ENCODE results near the gene FAM227A.
A peak's percentile ranks its signal among the peaks of the same experiment; 100 is the strongest.

The FAM227A gene

DNA sequence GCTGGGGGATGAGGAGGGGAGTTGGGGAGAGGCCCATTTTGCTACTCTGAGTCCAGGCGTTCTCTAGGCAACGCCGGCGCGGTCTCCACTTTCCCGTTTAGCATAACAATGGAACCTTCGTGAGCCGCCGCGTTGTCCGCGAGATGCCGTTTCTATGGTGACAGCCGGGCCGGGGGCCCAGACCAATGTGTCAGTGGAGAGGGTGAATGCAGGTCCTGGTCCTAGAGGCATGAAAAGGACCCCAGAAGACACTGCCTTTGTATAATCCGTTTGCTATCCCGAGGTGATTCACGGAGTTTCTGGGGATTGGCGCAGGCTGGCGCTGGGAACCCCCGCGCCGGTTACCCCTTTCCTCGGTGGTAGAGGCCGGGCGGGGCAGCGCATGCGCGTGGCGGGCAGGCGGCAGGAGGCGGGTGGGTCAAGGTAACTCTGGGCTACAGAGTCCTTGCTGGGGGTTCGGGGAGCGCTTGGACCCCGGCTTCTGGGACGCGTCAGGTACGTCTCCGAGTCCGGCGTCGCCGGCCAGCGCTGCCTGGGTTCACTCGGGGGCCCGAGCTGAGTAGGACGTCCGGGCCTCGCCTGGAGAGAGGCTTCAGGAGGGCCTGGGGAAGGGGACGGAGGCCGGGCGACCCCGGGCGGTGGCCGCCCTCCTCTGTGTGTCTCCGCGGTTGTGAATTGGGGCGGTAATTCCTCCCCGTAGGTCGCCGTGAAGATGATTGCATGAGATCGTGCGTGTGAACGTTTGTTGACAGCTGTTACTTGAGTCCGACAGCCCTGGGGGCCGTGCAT, at the start of gene FAM227A, which contains the start of gene CBY1:
Gene FAM227A (minus strand): TSS at position 137 of the 789 bp plus-strand sequence. CDS start 6,224 bp downstream, outside the sequence.
Gene CBY1 (plus strand): TSS at position 383 of the 789 bp plus-strand sequence. CDS start 11,417 bp downstream, outside the sequence.
- peak; percentile 92 for DNase-seq

DNA sequence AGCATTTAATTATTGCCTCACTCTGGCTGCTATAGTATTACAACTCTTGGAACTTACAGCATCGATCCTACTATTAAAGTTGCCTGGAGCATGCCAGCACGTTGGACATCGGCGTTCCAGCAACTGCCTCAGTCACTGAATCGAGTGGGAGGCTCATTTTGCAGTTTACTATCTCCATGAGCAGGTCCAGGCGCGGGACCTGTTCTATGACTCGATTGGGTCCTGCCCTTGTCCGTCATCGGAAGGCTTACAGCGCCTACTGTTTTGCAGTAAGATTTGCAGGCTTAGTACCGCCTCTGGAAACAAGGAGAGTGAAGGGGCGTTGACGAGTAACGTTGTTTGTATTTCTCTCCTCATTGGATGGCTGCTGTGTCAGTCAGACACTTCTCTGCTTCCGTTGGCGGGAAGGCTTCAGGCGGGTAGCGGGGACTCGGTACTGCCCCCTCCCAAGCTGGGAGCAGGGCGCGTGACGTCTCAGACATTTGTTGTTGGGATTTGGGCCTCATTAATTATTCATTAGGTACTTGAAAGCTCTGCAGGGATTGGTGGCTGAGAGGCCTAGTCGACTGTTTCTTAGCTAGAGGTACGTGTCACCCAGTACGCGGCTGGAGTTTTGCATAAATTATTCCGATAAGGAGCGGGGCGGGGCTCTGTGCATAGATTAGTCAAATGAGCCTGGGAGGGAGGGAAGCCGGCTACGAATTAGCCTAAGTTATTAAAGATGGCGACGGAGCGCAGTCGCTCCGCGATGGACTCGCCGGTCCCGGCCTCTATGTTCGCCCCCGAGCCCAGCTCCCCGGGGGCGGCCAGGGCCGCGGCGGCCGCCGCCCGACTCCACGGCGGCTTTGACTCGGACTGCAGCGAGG, 49.3 kb upstream of the FAM227A start, which contains the start of gene GTPBP1:
Gene GTPBP1 (plus strand): TSS at position 710 of the 866 bp plus-strand sequence. CDS start 12 bp downstream, at position 722.
- peak; percentile 99 for DNase-seq

DNA sequence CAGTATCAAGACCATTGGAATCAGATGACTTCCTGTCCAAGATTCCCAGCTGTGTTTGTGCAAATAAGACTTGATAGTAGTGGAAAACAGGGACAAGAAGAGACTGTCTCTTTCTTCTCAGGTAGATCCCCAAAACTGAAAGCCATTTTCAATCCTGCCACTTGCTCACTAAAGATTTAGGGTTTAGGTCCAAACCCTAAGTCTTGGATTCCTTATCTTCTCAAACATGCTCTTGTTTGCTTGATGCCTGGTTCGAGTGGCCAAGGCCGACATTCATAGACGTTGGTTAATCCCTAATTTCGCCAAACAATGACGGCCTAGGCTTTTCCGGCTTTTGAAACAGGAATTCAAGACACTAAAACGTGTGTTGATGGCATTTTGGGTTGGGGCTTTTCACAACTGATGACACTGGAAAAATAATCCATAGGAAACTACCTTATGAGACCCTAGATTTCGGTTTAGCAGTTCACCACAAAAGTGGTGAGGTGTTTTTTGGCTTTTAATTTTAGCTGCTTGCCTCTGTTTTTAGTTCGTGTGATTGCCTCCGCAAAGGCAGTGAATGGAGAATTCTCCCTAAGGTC, 48.6 kb upstream of the FAM227A start:
- DNase-seq = no peak

DNA sequence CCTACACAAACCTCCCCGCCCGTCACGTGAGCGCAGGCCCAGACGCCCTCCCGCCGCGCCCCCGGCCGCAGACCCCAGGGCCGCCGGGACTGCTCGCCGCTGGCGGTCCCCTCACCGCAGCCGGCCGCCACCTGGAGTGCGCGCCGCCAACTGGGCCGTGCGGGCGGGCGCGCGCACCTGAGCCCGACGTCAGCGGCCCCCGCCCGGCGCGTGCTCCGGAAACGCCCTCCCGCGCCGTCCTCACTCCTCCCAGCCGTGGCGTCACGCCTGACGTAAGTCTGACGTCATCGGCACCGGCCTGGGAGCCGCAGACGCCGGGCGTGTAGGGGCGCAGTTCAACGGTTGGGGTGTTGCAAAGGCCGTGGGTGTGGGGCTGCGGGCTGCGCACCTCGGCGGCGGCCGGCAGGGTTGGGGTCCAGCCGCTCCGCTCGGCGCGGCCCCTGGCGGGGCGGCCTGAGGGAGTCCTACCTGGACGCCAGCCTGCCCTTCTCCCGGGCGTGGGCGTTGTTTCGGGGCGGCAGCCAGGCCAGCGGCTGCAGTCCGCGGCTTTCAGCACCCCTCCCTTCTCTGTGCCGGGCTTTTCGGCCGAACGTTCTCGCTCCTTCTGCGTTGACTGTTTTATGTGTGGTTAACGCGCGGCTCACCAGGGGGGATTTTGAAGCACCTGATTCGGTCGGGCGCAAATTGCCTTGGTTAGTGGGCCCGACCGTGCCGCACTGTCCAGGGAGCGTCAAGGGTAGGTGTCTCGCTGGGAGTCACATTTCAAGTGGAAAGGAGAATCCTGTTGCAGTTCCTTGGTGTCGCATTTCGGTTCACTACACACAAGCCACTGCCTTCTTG, 44.8 kb upstream of the FAM227A start, which contains the start of gene JOSD1:
Gene JOSD1 (minus strand): TSS at position 155 of the 840 bp plus-strand sequence. CDS start 956 bp downstream, outside the sequence.
- peak; percentile 94 for DNase-seq

DNA sequence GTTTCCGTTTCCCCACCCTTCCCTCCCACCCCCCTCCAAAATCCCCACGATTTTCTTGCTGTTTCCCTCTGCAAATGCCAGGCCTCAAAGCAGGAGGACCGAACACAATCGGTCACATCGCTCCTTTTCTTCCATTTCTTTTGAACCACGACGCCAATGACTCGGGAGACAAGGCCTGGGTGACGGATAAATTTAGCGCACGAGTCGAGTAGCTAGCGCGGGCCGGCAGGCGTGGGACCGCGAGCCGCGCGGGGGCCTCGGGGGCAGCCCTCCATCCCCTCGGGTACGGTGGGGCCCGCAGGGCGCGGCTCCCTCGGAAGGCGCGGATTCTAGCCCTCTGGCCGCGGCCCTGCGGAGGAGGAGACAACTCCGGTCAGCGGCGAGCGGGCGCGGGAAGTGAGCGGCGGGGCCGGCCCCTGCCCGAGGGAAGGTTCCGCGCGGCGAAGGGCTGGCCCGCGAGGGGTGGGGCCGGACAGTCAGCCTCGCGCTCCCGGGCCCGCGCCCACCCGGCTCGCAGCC, 44.1 kb upstream of the FAM227A start:
- no peak for DNase-seq

DNA sequence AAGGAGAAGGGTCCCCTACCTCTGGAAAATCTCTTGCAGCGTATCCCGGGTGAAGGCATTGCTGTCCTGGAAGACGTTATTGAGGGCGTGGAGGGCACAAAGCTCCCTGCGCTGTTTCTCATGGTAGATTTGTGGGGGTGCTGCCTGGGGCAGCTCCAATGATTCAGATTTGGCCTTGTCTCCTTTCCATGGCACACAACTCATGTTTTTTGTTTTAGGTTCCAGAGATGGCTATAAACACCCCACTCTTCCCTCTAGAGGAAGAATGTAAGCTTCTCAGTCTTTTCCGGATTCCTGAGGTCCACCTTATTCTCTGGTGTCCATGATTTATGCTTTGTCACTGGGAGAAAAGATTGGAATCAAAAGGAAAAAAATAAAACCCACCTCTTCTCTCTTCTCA, 43.6 kb upstream of the FAM227A start:
- no peak for DNase-seq

DNA sequence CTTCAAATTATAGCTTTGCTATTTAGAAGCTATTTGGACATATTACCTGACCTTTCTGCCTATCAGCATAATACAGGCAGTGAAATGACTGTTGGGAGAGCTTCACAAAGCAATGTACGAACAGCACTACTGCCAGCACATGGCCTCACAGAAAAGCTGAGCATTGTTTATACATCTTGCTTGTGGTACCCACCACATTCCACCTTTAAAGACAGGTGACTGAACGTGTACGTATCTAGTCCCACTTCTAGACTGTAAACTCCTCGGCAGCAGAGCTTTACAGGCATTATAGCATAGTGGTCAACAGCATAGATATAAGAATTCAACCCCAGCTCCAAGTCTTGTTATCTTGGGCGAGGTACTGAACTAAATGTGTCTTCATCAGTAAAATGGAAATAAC, 43.0 kb upstream of the FAM227A start:
- no peak for DNase-seq

DNA sequence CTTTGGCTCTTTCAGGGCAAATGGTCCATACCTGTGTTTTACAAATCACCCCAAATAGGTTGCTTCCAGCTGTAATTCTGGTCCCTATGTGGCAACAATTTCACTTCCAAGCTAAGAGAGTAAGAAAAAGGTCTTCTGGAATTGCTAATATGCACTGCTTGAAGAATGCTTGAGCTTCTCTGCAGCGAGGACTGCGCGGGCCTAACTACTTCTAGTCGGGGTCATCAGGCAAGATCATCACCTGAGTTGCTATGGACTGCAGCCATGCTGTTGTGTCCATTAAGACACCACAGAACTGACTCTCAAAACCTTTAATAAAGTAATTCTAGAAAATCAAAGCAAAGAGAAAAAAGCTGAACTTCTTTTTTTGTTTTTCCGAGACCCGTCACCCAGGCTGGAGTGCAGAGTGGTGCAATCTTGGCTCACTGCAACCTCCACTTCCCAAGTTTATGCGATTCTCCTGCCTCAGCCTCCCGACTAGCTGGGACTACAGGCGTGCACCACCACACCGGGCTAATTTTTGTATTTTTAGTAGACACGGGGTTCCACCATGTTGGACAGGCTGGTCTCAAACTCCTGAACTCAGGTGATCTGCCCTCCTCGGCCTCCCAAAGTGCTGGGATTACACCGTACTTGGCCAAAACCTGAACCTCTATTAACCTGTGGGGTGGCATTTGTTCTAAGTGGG, 42.4 kb upstream of the FAM227A start:
- DNase-seq = no peak

DNA sequence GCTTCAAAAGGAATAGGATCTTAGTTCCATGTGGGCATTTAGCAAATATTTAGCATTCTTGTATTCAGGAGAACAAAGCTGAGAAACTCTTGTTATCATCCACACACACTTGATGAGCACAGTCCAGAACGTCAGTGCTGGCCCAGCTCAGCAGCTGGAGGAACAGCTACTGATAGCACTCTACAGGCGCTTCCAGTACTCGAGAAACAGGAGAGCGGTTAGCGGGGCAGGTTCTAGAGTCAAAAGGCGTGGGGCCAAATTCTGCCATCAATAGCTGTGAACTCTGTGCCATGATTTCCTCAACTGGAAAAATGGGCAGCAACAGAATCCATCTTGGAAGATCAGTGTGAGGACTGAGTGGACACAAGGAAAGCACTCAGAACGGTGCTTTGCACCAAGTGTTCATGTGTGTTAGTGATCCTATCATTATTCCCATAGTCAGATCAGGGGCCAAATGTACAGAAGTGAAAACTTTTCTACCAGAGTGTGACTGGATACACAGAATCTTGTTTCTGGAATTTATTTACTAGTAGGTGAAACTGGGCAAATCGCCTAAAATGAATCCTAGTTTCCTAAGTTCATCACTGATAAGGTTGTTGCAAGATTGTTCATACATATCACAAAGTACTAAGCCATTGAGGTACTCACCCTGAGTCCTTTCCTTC, 41.4 kb upstream of the FAM227A start:
- no peak for DNase-seq

DNA sequence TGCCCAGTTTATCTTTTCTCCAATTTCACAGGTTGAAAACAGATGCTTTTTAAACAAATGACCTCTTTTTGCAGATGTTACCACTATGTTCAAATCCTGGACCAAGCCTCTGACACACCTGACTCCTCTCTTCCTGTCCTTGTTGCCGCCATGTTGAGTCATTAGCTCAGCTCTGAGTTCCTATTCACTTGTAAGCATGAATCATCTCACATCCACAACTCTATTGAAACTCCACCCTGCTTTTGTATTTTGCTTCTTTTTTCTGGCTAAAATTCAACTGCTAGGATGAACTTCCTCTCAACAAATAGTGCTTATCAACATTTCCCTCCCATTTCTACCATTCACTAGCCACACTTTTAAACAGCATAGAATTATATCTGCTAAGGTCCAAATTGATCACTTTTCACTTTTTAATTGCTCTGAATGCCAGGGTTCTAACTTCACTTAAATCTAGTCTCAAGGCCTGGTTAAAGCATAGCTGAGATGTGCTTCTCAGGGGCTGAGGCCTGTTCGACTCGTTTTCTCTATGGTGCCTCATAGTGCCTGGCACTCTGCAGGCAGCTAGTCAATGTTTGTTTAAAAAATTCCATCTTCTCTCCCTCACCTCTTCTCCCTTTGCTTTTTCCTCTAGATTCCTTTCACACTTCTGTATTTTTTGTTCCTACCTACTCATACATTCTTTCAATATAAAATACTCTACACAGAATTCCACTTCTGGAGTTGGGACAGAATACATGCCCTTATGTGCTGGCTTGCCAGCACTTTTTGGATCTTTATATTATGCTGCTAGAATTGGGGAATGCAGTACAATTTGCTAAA, 40.6 kb upstream of the FAM227A start:
- DNase-seq = no peak

DNA sequence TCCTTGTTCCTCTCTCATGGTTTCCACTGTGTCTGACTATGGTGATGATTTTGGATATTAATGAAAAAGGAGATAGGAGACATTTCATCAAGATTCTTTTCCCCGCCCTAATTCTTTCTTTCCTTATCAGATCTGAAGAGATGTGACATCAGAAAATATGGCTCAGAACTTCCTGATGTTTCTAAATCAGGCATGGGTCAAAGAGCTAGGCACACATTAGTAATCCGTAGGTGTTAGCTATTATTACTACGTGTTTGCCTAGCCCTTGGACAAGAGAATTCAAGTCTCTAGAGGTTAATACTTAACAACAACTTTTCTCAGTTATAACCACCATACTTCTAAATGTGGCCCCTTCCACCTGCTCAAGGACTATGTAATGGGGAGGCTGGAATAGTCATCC, 38.7 kb upstream of the FAM227A start:
- DNase-seq = no peak

DNA sequence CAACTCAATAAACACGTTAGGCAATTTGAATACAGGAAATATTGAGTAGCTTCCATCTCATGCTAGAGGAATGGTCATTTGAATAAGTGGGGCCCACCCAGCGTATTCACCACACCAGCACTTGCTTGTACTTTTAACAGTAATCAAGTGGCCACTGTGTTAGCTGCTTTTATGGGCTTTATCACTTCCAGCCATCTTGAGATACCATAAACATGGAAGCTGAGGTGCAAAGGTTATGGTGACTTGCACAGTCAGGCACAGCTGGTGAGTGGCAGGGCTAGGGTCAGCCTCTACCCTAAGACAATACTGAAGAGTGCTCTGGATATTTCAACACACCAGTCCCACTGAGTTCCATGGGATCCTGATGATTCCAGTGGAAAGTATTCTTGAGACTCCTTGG, 37.9 kb upstream of the FAM227A start:
- DNase-seq = no peak

DNA sequence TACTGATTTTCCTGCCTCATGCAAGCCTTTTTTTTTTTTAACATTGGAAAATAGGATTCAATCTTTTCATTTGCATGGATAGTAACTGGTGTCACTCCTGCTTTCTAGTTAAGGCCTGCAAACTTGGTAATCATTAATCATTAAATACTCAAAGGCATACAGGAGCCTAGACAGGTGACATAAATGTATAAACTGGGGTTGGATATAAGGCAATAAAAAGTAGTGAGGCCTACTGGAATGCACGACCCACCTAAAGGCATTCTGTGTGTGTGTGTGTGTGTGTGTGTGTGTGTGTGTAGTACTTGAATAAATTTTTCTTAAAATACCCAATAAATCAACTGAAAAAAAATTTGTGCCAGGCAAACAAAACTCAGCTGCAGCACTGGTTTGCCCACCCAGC, 33.5 kb upstream of the FAM227A start:
- no peak for DNase-seq

DNA sequence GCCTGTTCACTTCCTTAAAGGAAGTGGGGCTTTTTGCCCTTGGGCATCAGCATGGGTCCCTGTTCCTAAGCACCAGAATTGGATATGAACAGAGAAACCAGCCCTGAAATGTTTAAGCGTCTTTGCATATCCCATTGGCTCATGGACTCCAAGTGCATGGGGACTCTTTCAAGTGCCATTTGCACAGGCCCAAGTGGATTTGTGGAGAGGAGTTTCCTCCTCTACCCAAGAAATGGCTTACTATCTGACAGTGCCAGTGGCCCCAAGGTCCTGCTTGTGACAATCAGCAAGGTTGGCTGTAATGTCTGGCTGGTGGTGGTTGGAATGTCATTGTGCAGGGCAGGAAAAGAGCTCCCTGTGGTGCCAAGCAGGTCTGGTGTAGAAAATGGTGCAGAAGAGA, 29.6 kb upstream of the FAM227A start:
- no peak for DNase-seq

DNA sequence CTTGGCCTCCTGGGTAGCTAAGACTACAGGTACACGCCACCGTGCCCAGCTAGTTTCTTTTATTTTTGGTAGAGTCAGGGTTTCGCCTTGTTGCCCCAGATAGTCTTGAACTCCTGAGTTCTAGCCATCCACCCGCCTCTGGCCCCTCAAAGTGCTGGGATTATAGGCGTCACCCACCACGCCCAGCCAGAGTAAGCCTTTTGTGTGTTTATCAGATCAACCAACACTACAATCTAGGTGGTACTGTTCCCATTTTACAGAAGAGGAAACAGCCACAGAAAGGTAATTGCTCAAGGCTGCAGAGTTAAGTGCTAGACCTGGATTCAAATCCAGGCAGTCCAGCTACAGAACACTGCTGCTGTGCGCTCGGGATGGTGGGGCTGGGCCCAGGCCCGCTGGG, 28.7 kb upstream of the FAM227A start:
- DNase-seq = no peak

DNA sequence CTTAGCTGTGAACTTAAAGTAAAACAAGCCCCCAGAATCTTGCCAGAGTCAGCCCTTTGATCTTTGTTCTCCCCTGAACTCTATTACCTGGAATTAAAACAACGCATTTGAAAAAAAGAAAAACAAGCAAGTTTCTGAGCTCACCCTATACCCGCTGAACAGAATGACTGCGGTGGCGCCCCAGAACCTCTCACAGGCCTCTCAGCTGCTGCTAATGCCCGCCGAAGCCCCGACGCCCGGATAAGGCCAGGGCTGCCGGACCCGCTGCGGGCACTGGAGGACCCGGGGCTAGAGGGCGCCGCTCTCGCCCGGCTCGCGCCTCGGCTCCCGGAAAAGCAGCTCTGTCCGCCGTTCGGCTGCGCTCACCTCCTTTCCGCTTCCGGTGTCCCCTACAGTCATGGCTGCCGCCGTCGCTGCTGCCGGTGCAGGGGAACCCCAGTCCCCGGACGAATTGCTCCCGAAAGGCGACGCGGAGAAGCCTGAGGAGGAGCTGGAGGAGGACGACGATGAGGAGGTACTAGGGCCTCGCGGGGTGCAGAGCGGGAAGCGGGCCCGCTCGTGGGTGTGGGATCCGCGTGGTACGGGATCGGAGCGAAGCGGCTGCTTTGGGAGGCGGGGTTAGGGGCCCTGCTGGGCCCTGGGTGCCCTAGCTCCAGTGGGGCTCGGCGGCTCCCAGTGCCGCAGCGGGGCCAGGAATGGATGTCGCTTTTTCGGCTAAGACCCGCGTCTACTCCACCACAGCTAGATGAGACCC, 25.6 kb upstream of the FAM227A start, which contains the start of gene TOMM22:
Gene TOMM22 (plus strand): TSS at position 376 of the 754 bp plus-strand sequence. CDS start 22 bp downstream, at position 398.
- peak; percentile 92 for DNase-seq

DNA sequence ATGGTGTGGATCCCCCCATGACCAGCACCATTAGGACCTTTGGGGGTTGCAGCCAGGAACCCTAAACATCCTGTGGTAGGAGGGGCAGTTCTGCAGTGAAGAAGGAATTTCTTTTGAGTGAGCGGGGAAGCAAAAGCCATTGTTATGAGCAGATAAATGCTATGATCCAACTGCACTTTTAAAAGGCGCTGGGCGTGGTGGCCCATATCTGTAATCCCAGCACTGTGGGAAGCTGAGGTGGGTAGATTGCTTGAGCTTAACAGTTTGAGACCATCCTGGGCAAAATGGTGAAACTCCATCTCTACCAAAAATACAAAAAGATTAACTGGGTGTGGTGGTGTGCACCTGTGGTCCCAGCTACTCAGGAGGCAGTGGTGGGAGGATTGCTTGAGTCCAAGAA, 19.6 kb upstream of the FAM227A start:
- DNase-seq = no peak

DNA sequence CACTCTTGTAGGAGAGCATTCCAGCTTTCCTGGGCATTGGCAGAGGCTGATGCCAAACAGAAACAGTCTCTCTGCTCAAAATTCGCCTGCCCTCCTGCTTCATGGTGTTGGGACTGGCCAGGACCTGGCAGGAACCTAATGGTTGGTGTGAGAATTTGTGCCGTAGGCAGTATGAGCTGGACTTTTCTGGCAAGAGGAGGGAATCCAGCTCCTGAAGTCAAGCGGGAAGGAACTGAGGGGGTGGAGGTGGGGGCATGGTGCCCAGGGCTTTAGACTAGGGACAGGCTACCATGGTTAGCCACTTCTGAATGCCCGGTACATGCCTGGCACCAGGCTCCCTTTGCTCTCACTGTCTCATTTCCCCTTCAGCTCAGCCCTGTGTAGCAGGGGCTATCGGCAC, 18.7 kb upstream of the FAM227A start:
- DNase-seq = no peak
